H1 (cell line): ENCODE data around the gene TCF7L1.

Source experiments
- CREB1 ChIP-seq: IDR thresholded peaks from 2 replicates; pipeline ENCODE4 v1.6.1; 2012; ENCODE audit warnings: inconsistent platforms
- CTCF ChIP-seq, 3 experiments: IDR thresholded peaks; 1 replicate in 2 of 3; 2 replicates in 1 of 3; pipeline versions ENCODE4 v1.5.1 to v1.6.1; 2011; ENCODE audit warnings: low read length in 3 of 3, mild to moderate bottlenecking in 3 of 3, inconsistent platforms in 2 of 3, low read depth in 1 of 3, moderate library complexity in 1 of 3; ENCODE audit not compliant: insufficient read depth in 1 of 3; ENCODE audit errors: control extremely low read depth in 1 of 3
- POLR2AphosphoS5 ChIP-seq: IDR thresholded peaks from 2 replicates; pipeline ENCODE4 v1.6.1; 2011; ENCODE audit warnings: low read depth, low read length
- RAD21 ChIP-seq, 2 experiments: IDR thresholded peaks in 1 of 2; conservative IDR thresholded peaks in 1 of 2; 2 replicates each; pipeline ENCODE4 v1.6.1; 2011; ENCODE audit warnings: low read depth in 2 of 2, low read length in 2 of 2, improper control_type of control experiment in 1 of 2, inconsistent platforms in 1 of 2, mild to moderate bottlenecking in 1 of 2, moderate library complexity in 1 of 2
- YY1 ChIP-seq: IDR thresholded peaks from 2 replicates; pipeline ENCODE4 v1.6.1; 2011; ENCODE audit warnings: low read depth, mild to moderate bottlenecking, low read length

GRCh38 chr2:85171916-85172315, 38.7 kb downstream of the TCF7L1 start:
- TF ChIP-seq CTCF (IDR thresholded peaks at IDR 0.05; ENCODE audit: control extremely low read depth in 1 of 3, insufficient read depth in 1 of 3, low read depth in 1 of 3, low read length in 3 of 3) = no peak
- no peak for TF ChIP-seq YY1
- TF ChIP-seq CREB1 = no peak
- no peak for TF ChIP-seq RAD21 (IDR thresholded peaks at IDR 0.05 in 1 of 2, conservative IDR thresholded peaks at IDR 0.05 in 1 of 2; ENCODE audit: low read depth in 2 of 2, low read length in 2 of 2)
- TF ChIP-seq POLR2AphosphoS5 = no peak
